Lung (tissue), 12 donors: Measurements from ENCODE around the gene CERK. TPM values are rescaled to one million over a fixed set of nuclear protein-coding genes. Genes with fewer than 3 reads are reported as not detected.

Source experiments
- ATAC-seq: fragments of 200-7000 bp; cut with Tn5 transposase; one replicate; pipeline ENCODE4 v1.9.1; 2020; ENCODE audit warnings: moderate number of reproducible peaks; ENCODE audit not compliant: insufficient read depth, low FRiP score
- DNase-seq, 3 donors: peaks; one replicate each; pipeline ENCODE4 v3.0.0-alpha.2; 2013 to 2017
- H3K27ac ChIP-seq, 2 donors: one replicate each; pipeline ENCODE4 v1.5.1; 2013; ENCODE audit warnings: mild to moderate bottlenecking in 2 of 2, moderate library complexity in 2 of 2, control low read depth in 1 of 2, inconsistent platforms in 1 of 2, low read depth in 1 of 2, low read length in 1 of 2
- H3K27me3 ChIP-seq, 3 donors: one replicate each; pipeline ENCODE4 v1.5.1; 2013; ENCODE audit warnings: low read length in 2 of 3; ENCODE audit not compliant: control insufficient read depth in 3 of 3, insufficient read depth in 3 of 3
- H3K36me3 ChIP-seq, 4 donors: one replicate each; pipeline ENCODE4 v1.5.1; 2013; ENCODE audit warnings: low read length in 4 of 4, mild to moderate bottlenecking in 1 of 4, moderate library complexity in 1 of 4; ENCODE audit not compliant: control insufficient read depth in 4 of 4, insufficient read depth in 4 of 4
- H3K4me1 ChIP-seq, 5 donors: one replicate each; pipeline ENCODE4 v1.5.1; 2013; ENCODE audit warnings: low read length in 5 of 5, mild to moderate bottlenecking in 2 of 5, moderate library complexity in 1 of 5; ENCODE audit not compliant: control insufficient read depth in 5 of 5, insufficient read depth in 5 of 5
- H3K4me3 ChIP-seq: one replicate; pipeline ENCODE4 v1.5.1; 2013; ENCODE audit warnings: mild to moderate bottlenecking, control low read depth, moderate library complexity
- H3K9ac ChIP-seq, 2 donors: one replicate each; pipeline ENCODE4 v1.5.1; 2013; ENCODE audit warnings: low read length in 2 of 2, control low read depth in 1 of 2; ENCODE audit not compliant: insufficient read depth in 1 of 2
- H3K9me3 ChIP-seq, 4 donors: one replicate each; pipeline ENCODE4 v1.5.1; 2013; ENCODE audit warnings: low read length in 3 of 4, mild to moderate bottlenecking in 1 of 4, moderate library complexity in 1 of 4; ENCODE audit not compliant: control insufficient read depth in 4 of 4, insufficient read depth in 3 of 4
- WGBS, 2 donors: extraction: QIAGEN DNeasy Blood & Tissue Kit; methylation state at CpG; one replicate each; pipeline ENCODE4 v1.1.7; 2013; 5-methylcytosine and 5-hydroxymethylcytosine counted together
- polyA plus RNA-seq, 2 donors: library from polyadenylated mRNA; stranded (reverse); fragments of 200-250 nt; gene quantifications; one replicate each; pipeline ENCODE4 v1.2.1, GENCODE V29; 2013
- total RNA-seq, 2 donors: library from RNA; depleted of rRNA in 1 of 2; stranded (reverse); fragments of >200 nt in 1 of 2; gene quantifications; one replicate each; pipeline ENCODE4 v1.2.1, GENCODE V29; 2014 to 2021
- TF ChIP-seq, protein P1 (sequence below): IDR thresholded peaks from 2 replicates; pipeline ENCODE4 v1.5.1; 2012; ENCODE audit warnings: mild to moderate bottlenecking; ENCODE audit errors: control extremely low read depth, extremely low read depth
- donor health status: control.
- donor health status: control.
- donor health status: Bipolar disorder and iron deficiency.
- donor health status: healthy.
- donor health status: DM: yes; HTN: yes; CAD: no.

The CERK gene
- total and polyA plus RNA-seq, 4 donors = 12.1 to 36.2 (median 31.7) TPM

DNA sequence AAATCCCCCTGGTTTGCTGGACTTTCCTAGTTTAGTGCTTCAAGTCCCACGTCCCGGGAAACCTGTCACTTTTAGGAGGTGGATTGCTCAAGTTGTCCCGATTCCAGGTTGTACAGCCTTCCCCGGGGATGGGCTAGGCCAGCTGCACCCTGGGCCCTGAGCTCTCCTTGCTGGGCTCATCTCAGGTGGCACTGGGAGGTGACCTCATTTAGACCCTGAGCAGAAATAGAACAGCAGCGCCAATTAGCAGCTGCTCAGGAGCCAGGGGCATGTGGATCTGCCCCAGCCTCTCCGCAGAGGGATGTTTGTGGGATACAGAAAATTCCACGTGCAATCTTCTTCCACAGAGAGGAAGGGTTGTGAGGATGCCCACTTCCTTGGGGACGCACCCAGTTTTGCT is 9.6 kb upstream of the CERK start:
- peaks cover 0 to 31% (median 16%) of the 10 kb centered on the region in 5 donors for H3K4me1 ChIP-seq
- no peaks in the 10 kb centered on the region for H3K27me3 ChIP-seq
- 79 to 85% methylated on average over 8 of the region's 8 CpGs for WGBS, 2 donors
- no peak for DNase-seq
- no peak overlapping the region for H3K4me3 ChIP-seq
- H3K27ac ChIP-seq = peak overlapping the region in 1 of 2 donors; percentile 10
- H3K9me3 ChIP-seq = no peaks in the 10 kb centered on the region
- no peak overlapping the region for H3K9ac ChIP-seq
- H3K36me3 ChIP-seq = no peaks in the 10 kb centered on the region
- TF ChIP-seq, protein P1, sequence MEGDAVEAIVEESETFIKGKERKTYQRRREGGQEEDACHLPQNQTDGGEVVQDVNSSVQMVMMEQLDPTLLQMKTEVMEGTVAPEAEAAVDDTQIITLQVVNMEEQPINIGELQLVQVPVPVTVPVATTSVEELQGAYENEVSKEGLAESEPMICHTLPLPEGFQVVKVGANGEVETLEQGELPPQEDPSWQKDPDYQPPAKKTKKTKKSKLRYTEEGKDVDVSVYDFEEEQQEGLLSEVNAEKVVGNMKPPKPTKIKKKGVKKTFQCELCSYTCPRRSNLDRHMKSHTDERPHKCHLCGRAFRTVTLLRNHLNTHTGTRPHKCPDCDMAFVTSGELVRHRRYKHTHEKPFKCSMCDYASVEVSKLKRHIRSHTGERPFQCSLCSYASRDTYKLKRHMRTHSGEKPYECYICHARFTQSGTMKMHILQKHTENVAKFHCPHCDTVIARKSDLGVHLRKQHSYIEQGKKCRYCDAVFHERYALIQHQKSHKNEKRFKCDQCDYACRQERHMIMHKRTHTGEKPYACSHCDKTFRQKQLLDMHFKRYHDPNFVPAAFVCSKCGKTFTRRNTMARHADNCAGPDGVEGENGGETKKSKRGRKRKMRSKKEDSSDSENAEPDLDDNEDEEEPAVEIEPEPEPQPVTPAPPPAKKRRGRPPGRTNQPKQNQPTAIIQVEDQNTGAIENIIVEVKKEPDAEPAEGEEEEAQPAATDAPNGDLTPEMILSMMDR = no peak
- ATAC-seq = no peak

DNA sequence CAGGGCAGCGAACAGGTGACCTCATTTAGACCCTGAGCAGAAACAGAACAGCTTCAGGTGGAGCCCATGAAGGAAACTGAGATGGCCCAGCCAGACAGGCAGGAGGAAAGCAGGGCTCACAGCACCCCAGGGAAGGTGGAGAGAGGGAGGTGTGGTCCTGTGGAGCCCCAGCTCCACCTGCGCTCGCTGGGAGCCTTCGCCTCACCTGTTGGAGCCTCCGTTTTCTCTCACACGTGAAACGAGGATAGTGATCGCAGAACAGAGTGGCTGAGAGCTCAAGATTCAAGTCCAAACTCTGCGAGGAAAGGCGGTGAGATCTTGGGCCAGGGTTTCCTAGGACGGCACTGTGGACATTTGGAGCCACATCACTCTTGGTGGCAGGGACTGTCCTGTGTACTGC is 8.6 kb upstream of the CERK start:
- no peak for DNase-seq
- H3K4me1 ChIP-seq = peaks cover 0 to 28% (median 16%) of the 10 kb centered on the region in 5 donors
- H3K4me3 ChIP-seq = no peak overlapping the region
- H3K9ac ChIP-seq = no peak overlapping the region
- no peaks in the 10 kb centered on the region for H3K36me3 ChIP-seq
- no peak for ATAC-seq
- H3K27me3 ChIP-seq = no peaks in the 10 kb centered on the region
- no peak overlapping the region for H3K27ac ChIP-seq
- TF ChIP-seq, protein P1 = no peak
- no peaks in the 10 kb centered on the region for H3K9me3 ChIP-seq
- 91 to 96% methylated on average over 11 of the region's 11 CpGs for WGBS, 2 donors

DNA sequence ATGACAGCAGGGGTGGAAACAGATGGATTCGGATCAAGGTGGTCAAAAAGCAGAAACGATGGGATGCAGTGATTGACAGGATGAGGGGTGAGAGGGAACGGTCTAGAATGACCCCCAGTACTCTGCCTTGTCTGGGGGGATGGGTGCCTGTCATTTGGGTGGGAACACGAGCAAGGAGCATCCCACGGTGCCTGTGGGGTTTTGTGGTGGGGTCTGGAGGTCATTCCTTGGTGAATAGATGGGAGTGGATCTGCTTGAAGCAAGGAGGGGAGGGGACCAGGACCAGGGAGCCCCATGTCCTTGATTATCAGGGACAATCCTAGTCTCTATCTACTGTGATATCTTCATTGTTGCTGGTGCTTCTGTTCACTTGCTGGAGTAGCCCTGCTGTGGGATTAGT is 8.1 kb upstream of the CERK start:
- DNase-seq = no peak
- WGBS, 2 donors = 82 to 83% methylated on average over 5 of the region's 5 CpGs
- Histone ChIP-seq H3K36me3 (no peaks in the 10 kb centered on the region), H3K9ac (no peak overlapping the region), H3K9me3 (no peaks in the 10 kb centered on the region), H3K4me1 (peaks cover 0 to 25% (median 16%) of the 10 kb centered on the region in 5 donors), H3K4me3 (no peak overlapping the region), H3K27ac (no peak overlapping the region), H3K27me3 (no peaks in the 10 kb centered on the region)
- no peak for ATAC-seq
- TF ChIP-seq, protein P1 = no peak

DNA sequence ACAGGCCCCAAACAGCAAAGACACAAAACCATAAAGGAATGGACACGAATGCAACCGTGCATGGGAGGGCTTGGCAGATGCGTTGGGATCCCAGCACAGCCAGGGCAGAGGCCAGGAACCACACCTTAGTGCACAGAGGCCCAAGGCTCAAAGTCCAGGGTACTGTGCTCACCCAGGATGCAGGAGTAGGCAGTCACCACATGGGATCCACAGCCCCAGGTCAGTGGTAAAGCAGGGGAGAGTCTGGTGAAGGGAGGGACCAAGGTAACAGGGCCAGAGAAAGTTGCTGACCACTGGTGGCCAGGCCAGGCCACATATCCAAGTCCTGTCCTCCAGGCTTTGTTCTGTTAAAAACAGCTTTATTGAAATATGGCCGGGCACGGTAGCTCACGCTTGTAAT is 6.5 kb upstream of the CERK start:
- Histone ChIP-seq H3K9me3 (no peaks in the 10 kb centered on the region), H3K27ac (no peak overlapping the region), H3K4me3 (no peak overlapping the region), H3K9ac (no peak overlapping the region), H3K36me3 (no peaks in the 10 kb centered on the region), H3K27me3 (no peaks in the 10 kb centered on the region), H3K4me1 (peaks cover 0 to 10% (median 7%) of the 10 kb centered on the region in 5 donors)
- WGBS, 2 donors = 94 to 95% methylated on average over 6 of the region's 6 CpGs
- DNase-seq = no peak
- TF ChIP-seq, protein P1 = no peak
- no peak for ATAC-seq
